Left renal cortex interstitium (tissue), 4 donors: ENCODE results near the gene POLR2H. TPM values are rescaled to one million over a fixed set of nuclear protein-coding genes. Genes with fewer than 3 reads are reported as not detected.

Experiments used
- DNase-seq, 4 donors: peaks; one replicate each; pipeline ENCODE4 v3.0.0-alpha.2; 2013; ENCODE audit warnings: low read depth in 4 of 4, low spot score in 2 of 4, missing footprints in 1 of 4
- polyA plus RNA-seq, 4 donors: library from polyadenylated mRNA; unstranded; fragments of 120-200 nt; gene quantifications; one replicate each; pipeline ENCODE4 v1.2.1, GENCODE V29; 2013; ENCODE audit not compliant: insufficient read length in 4 of 4

Gene POLR2H
- 100 to 1,000 TPM in 2 of 4 donors, 10 to 100 TPM in 2; 81.9 to 120 (median 101) TPM for polyA plus RNA-seq

- DNase-seq, result peak in 1 of 4 donors; percentile 65
These were observed at the start of gene POLR2H, which contains the start of gene CLCN2 for GRCh38 chr3:184361532-184361931. POLR2H (plus strand) TSS chr3:184361710; CDS start chr3:184363493, 1,783 bp downstream. CLCN2 (minus strand) TSS chr3:184361605; CDS start chr3:184361479, 126 bp downstream.

GRCh38 chr3:184314363-184314699 lies 47.2 kb upstream of the POLR2H start, which contains the start of gene EIF4G1:
EIF4G1 (plus strand) TSS chr3:184314606; CDS start chr3:184315797, 1,191 bp downstream.
- DNase-seq, result peak in 3 of 4 donors; percentile 53 to 88 (median 79)

DNA sequence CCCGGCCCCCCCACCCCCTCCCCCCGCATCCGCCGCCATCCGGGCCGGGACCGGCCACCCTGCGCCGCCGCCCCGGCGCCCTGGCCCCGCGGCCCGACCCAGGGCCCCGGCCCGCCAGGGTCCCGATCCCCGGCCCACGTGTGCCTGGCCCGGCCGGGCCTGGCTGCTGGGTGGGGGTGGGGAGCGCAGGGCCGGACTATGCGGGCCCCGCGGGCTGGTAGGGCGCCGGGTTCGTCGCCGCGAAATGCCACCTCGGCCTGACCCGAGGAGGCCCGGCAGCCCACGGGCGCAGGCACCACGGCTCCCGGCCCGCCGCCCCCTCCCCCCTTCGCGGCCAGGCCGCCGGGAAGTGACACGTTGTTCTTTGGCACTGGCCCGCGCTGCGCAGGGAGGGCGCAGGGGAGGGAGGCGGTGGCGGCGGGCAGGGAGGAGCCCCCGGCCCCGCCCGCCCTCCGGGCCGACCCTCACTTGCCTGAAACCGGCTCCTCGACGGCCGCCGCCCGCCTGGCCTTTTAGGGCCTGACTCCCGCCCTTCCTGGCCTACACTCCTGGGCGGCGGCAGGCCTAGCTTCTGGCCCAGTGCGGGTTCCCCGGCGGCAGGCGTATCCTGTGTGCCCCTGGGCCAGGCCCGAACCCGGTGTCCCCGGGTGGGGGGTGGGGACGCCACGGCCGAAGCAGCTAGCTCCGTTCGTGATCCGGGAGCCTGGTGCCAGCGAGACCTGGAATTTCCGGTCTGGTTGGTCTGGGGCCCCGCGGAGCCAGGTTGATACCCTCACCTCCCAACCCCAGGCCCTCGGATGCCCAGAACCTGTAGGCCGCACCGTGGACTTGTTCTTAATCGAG lies 46.6 kb upstream of the POLR2H start:
- peak in 1 of 4 donors; percentile 24 for DNase-seq

- DNase-seq, result no peak
These were observed 46.0 kb upstream of the POLR2H start for GRCh38 chr3:184315543-184315867.

GRCh38 chr3:184315871-184316661 lies 45.4 kb upstream of the POLR2H start:
- no peak for DNase-seq

DNA sequence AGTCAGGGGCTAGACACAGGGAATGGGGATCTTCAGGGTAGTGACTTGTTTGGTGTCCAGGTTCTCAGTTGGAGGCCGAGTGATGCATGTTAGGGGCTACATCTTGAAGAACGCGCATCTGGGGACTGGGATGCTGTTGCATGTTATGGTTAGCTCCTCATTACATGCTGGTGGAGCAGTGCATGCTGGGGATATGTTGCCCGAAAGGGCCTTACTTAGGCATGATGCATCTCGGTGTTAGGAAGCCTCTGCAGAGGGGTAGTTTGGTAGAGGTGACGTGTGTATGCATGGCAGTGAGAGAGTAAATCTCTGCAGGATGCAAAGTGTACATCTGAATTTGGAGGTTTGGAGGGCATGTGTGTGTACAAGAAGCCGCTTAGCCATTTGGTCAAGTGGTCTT lies 44.7 kb upstream of the POLR2H start:
- no peak for DNase-seq

GRCh38 chr3:184317201-184317600 lies 44.3 kb upstream of the POLR2H start:
- no peak for DNase-seq

- no peak for DNase-seq
These were observed 41.4 kb upstream of the POLR2H start for GRCh38 chr3:184320104-184320445.

GRCh38 chr3:184321666-184322065 lies 39.8 kb upstream of the POLR2H start:
- no peak for DNase-seq

DNA sequence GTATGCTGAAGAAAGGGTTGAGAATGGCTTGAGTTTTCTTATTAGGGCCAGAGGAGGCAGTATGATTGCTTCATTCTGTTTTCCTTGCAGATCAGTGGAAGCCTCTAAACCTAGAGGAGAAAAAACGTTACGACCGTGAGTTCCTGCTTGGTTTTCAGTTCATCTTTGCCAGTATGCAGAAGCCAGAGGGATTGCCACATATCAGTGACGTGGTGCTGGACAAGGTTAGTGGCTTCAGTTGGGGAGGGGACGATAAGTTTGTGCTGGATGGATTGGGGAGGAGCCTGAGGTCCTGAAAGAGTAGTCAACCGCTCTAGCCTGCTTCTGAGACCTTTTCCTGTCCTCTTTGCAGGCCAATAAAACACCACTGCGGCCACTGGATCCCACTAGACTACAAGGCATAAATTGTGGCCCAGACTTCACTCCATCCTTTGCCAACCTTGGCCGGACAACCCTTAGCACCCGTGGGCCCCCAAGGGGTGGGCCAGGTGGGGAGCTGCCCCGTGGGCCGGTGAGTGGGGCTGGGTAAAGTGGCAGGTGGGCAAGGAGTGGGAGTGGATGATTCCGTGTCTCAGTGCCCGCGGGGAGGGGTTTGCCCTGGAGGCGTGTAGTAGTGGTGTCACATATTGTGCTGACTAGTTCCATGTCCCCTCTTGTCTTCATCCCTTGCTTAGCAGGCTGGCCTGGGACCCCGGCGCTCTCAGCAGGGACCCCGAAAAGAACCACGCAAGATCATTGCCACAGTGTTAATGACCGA lies 38.6 kb upstream of the POLR2H start:
- DNase-seq, result no peak

GRCh38 chr3:184323696-184324095 lies 37.8 kb upstream of the POLR2H start:
- no peak for DNase-seq

- DNase-seq, result no peak
These were observed 36.2 kb upstream of the POLR2H start for GRCh38 chr3:184325269-184325668.

GRCh38 chr3:184325715-184326369 lies 35.7 kb upstream of the POLR2H start:
- no peak for DNase-seq

DNA sequence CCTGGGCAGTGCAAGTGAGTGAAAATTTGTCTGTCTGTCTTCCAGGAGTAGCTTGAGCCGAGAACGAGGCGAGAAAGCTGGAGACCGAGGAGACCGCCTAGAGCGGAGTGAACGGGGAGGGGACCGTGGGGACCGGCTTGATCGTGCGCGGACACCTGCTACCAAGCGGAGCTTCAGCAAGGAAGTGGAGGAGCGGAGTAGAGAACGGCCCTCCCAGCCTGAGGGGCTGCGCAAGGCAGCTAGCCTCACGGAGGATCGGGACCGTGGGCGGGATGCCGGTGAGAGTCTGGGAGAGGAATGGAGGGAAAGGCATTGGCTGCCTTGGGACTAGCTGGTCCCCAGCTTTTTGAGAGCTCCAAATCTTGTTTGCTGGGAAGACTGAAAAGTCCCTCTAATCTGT lies 34.3 kb upstream of the POLR2H start:
- no peak for DNase-seq

DNA sequence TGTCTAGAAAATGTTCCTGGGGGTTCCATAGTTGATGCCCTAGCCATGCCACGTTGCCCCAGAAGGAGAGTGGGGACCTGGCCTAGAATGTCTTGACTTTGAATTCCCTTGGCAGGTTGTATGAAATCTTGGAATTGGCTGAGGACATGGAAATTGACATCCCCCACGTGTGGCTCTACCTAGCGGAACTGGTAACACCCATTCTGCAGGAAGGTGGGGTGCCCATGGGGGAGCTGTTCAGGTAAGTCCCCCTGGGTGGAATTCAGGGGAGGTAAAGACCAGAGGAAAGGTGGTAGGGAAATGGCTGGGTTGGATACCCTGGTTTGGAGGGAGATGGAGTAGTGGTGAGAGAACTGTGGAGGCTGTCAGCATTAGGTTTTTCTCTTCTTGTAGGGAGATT lies 33.0 kb upstream of the POLR2H start:
- DNase-seq, result no peak

DNA sequence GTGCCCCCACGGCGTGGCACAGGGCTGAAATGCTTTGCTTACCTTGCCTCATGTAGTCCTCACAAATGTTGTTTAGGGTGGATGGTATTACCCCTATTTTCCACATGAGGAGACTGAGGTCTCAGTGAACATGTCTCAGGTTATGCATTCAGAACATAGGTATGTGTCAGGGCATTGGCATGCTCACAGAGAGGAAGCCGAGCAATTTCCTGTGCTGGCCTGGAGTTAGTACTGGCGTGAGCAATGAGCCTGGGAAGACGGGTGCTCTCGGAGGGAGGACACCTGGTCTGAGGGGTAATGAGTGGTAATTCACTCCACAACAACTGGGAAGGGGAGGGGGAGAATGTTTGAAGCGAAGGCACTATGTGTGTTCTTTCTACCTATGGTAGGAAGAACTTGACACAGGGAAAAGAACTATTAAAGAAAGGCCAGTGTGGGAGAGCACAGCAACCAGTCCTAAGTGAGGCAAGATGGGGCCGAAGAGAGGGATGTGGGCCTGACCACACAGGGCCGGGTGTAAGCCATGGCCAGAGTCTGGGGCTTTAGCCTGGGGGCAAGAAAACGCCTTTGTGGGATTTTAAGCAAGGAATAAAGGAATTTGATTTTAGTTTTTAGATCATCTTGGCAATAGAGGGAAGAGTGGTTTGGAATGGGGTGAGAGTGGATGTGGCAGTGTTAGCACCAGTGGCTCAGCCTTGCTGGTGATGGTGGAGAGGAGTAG lies 29.0 kb upstream of the POLR2H start:
- no peak for DNase-seq

DNA sequence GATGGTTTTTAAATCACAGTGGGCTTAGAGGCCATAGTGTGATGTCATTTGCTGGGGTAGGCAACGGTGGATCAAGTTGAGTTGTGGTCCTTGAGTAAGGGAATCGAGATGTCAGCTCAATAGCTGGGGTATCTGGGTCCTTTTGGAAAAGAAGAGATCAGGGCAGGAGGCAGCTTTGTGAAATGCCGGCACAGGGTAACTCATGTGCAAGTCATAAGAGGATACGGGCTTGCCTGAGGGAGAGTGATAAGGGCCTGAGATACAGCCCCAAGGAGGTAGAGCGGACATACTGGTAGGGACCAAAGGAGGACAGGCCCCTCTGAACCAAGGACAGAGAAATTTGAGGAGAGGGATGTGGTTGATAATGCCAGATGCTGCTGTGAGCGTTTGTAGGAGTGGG lies 28.3 kb upstream of the POLR2H start:
- no peak for DNase-seq

GRCh38 chr3:184333700-184334099 lies 27.8 kb upstream of the POLR2H start:
- no peak for DNase-seq

- DNase-seq, result no peak
These were observed 26.9 kb upstream of the POLR2H start for GRCh38 chr3:184334470-184335158.
